ENCODE measurements around the gene SHANK3. TPM values are rescaled to one million over a fixed set of nuclear protein-coding genes. Genes with fewer than 3 reads are reported as not detected.

SHANK3 gene
- total and polyA plus RNA-seq, 2 of the 8 experiments (the other 6 are each of a cell fraction or from before 2014, with no cell fraction given): 1.5 to 6.0 TPM

GRCh38 chr22:50702261-50702671, 29.6 kb downstream of the SHANK3 start:
- ChIA-PET POLR2A (ENCODE audit: partially characterized antibody) (interaction anchor here (1.3 kb wide), 1 partner anchor 61 kb away, joined by 3 read pairs; no protein-coding TSS in a partner anchor), CTCF (ENCODE audit: partially characterized antibody) (interaction anchor here (0.7 to 2.7 kb wide), 13 partner anchors 10 to 161 kb away, joined by 3 to 14 read pairs (median 3); partner anchors contain the start of gene ARSA)
- H4K8ac ChIP-seq (ENCODE audit: extremely low read depth, insufficient read depth, low read length): no peak overlapping the region
- H3K4me3 ChIP-seq (ENCODE audit: extremely low read depth in 1 of 4, insufficient read depth in 2 of 4, low read depth in 3 of 4, low read length in 4 of 4): no peak overlapping the region
- H3K9ac ChIP-seq (replicated peaks in 1 of 4; ENCODE audit: extremely low read depth in 1 of 4, low read depth in 3 of 4, low read length in 3 of 4): no peak overlapping the region
- FAIRE-seq (no peak), DNase-seq (ENCODE audit: low read depth in 1 of 2, low spot score in 2 of 2) (no peak)
- no peak overlapping the region for H3K4ac ChIP-seq (replicated peaks; ENCODE audit: insufficient read length, low read depth, low read length)
- H3K36me3 ChIP-seq (ENCODE audit: control insufficient read depth in 2 of 4, insufficient read depth in 4 of 4, low read length in 3 of 4): peaks cover 0 to 2% (median 0%) of the 10 kb centered on the region in 4 experiments; a peak in 1 of 8 replicates
- no peaks in the 10 kb centered on the region for H3K79me2 ChIP-seq (ENCODE audit: control insufficient read depth in 1 of 2, insufficient read depth in 2 of 2, low read length in 2 of 2)
- H3K23ac ChIP-seq (ENCODE audit: insufficient read length): no peak overlapping the region
- no peak overlapping the region for H4K5ac ChIP-seq (ENCODE audit: insufficient read length, low read depth, low read length)
- no peak overlapping the region for H2BK15ac ChIP-seq (ENCODE audit: low read length)
- no peak overlapping the region for H2AFZ ChIP-seq (ENCODE audit: low read length)
- peaks cover 7 to 26% of the 10 kb centered on the region in 2 experiments for H4K20me1 ChIP-seq (replicated peaks in 1 of 2; ENCODE audit: control insufficient read depth in 1 of 2, insufficient read depth in 2 of 2, low read length in 2 of 2)
- H2BK20ac ChIP-seq (ENCODE audit: low read length): no peak overlapping the region
- H3K18ac ChIP-seq (ENCODE audit: extremely low read depth, low read length): no peak overlapping the region
- H3K9me3 ChIP-seq (ENCODE audit: insufficient read depth in 2 of 2, low read depth in 1 of 2, low read length in 1 of 2): no peaks in the 10 kb centered on the region
- H2AK5ac ChIP-seq (ENCODE audit: low read depth, low read length): no peak overlapping the region
- no peak overlapping the region for H3K4me2 ChIP-seq (ENCODE audit: insufficient read depth in 1 of 2, low read depth in 2 of 2, low read length in 2 of 2)
- TF ChIP-seq NANOG (IDR thresholded peaks at IDR 0.05; ENCODE audit: insufficient read depth, low read depth, low read length, poor library complexity, severe bottlenecking) (no peak), E2F6 (IDR thresholded peaks at IDR 0.05) (no peak), GABPA (IDR thresholded peaks at IDR 0.05; ENCODE audit: borderline replicate concordance, insufficient read depth, low read length) (no peak), NRF1 (IDR thresholded peaks at IDR 0.05; ENCODE audit: low read depth, low read length) (no peak), ATF3 (IDR thresholded peaks at IDR 0.05; ENCODE audit: insufficient read depth, low read depth, low read length) (no peak)
- TF ChIP-seq, protein P1, sequence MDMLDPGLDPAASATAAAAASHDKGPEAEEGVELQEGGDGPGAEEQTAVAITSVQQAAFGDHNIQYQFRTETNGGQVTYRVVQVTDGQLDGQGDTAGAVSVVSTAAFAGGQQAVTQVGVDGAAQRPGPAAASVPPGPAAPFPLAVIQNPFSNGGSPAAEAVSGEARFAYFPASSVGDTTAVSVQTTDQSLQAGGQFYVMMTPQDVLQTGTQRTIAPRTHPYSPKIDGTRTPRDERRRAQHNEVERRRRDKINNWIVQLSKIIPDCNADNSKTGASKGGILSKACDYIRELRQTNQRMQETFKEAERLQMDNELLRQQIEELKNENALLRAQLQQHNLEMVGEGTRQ (IDR thresholded peaks at IDR 0.05; ENCODE audit: low read length): no peak
- peaks cover 0 to 14% (median 3%) of the 10 kb centered on the region in 4 experiments; a peak in 5 of 7 replicates for H3K4me1 ChIP-seq (replicated peaks in 1 of 4; ENCODE audit: control insufficient read depth in 3 of 4, insufficient read depth in 4 of 4, low read length in 3 of 4)
- H2BK120ac ChIP-seq (replicated peaks; ENCODE audit: low read depth, low read length): no peak overlapping the region
- peaks cover 6 to 17% (median 10%) of the 10 kb centered on the region in 4 experiments; a peak in 6 of 7 replicates for H3K27me3 ChIP-seq (replicated peaks in 1 of 4; ENCODE audit: control insufficient read depth in 3 of 4, extremely low read depth in 1 of 4, insufficient read depth in 3 of 4, low read length in 3 of 4)
- H2BK5ac ChIP-seq (ENCODE audit: low read depth, low read length): no peak overlapping the region
- H3K56ac ChIP-seq (replicated peaks; ENCODE audit: insufficient read length, low read depth, low read length): no peak overlapping the region
- peaks cover 2% of the 10 kb centered on the region; the same call in 1 of the 2 replicates for H3K23me2 ChIP-seq (ENCODE audit: low read depth, low read length)
- no peak overlapping the region for H3K14ac ChIP-seq (ENCODE audit: insufficient read length)
- 93% methylated on average over 7 of the region's 7 CpGs; no CpG with 5 or more reads in 1 of the 2 experiments for WGBS, 2 experiments (ENCODE audit: extremely low coverage in 1 of 2, insufficient coverage in 1 of 2, insufficient read length in 1 of 2, insufficient replicate concordance in 2 of 2, low coverage in 1 of 2, low lambda C conversion rate in 2 of 2, missing lambda C conversion rate in 1 of 2)
- H4K91ac ChIP-seq (replicated peaks; ENCODE audit: insufficient read length, low read length): no peak overlapping the region
- no peak overlapping the region for H3K27ac ChIP-seq (ENCODE audit: low read depth, low read length)
- no peak overlapping the region for H2BK12ac ChIP-seq (ENCODE audit: low read depth, low read length)
- no peaks in the 10 kb centered on the region for H3K79me1 ChIP-seq (ENCODE audit: low read depth, low read length)
